HCT116 (cell line): Measurements from ENCODE around the gene SMIM20. TPM values are rescaled to one million over a fixed set of nuclear protein-coding genes. Genes with fewer than 3 reads are reported as not detected.

Experiments used
- ATAC-seq: fragments of 200-7000 bp; cut with Tn5 transposase; 2 replicates; pipeline ENCODE4 v1.9.1; 2020; ENCODE audit warnings: mild to moderate bottlenecking, moderate library complexity
- BruUV-seq: library from RNA; stranded (reverse); fragments of 400-500 nt; replicated peaks from 2 replicates; lab custom pipeline; 2021; lab: Mats Ljungman, UMichigan
- CTCF ChIA-PET: fragments of 300-600 bp; sonication (Branson Sonifier 250); formaldehyde crosslinking; loops from one replicate; lab custom pipeline; 2021; ENCODE audit warnings: antibody characterized with exemption; lab: Charles Lee
- POLR2A ChIA-PET: fragments of 300-600, 350-600 bp; sonication (Branson Sonifier 250); formaldehyde crosslinking; loops from one replicate; lab custom pipeline; 2021; ENCODE audit warnings: antibody characterized with exemption; lab: Charles Lee
- RAD21 ChIA-PET, 2 experiments: fragments of 300-600 bp; sonication (Branson Sonifier 250); formaldehyde crosslinking; loops; one replicate each; lab custom pipeline; 2023; ENCODE audit warnings: low total read pairs in 2 of 2; ENCODE audit not compliant: uncharacterized antibody in 2 of 2, unreplicated experiment in 2 of 2, low non-redundant PET in 1 of 2; lab: Charles Lee
- DNase-seq: peaks from one replicate; pipeline ENCODE4 v3.0.0-alpha.2; 2010; ENCODE audit warnings: low read depth, low spot score
- H2AFZ ChIP-seq: fragments of 200-600 bp; shearing (Covaris generic), sonication (generic); 2 replicates; pipeline ENCODE4 v1.6.1; 2017; ENCODE audit warnings: low read depth, mixed run types, mixed read lengths, antibody characterized with exemption, low read length; ENCODE audit not compliant: poor library complexity, severe bottlenecking
- H3K27ac ChIP-seq: 2 replicates; pipeline ENCODE4 v1.5.1; 2012; ENCODE audit warnings: low read depth, low read length
- H3K27me3 ChIP-seq: fragments of 200-600 bp; sonication (generic); 2 replicates; pipeline ENCODE4 v1.6.1; 2016; ENCODE audit warnings: mixed run types, low read length, mixed read lengths; ENCODE audit not compliant: insufficient read depth
- H3K36me3 ChIP-seq, 2 experiments: fragments of 200-500 bp in 1 of 2; fragments of 200-600 bp in 1 of 2; sonication (Bioruptor generic) in 1 of 2; sonication (generic) in 1 of 2; 2 replicates each; pipeline versions ENCODE4 v1.5.1 to v1.6.1; 2014 to 2016; ENCODE audit warnings: low read length in 2 of 2, inconsistent platforms in 1 of 2, mixed read lengths in 1 of 2, mixed run types in 1 of 2; ENCODE audit not compliant: insufficient read depth in 2 of 2, control insufficient read depth in 1 of 2
- H3K4me1 ChIP-seq, 2 experiments: fragments of 200-600 bp in 1 of 2; sonication (generic) in 1 of 2; 2 replicates each; pipeline versions ENCODE4 v1.5.1 to v1.6.1; 2012 to 2017; ENCODE audit warnings: low read length in 2 of 2, inconsistent platforms in 1 of 2, mild to moderate bottlenecking in 1 of 2, mixed read lengths in 1 of 2, mixed run types in 1 of 2, moderate library complexity in 1 of 2; ENCODE audit not compliant: insufficient read depth in 2 of 2, control insufficient read depth in 1 of 2
- H3K4me2 ChIP-seq: fragments of 200-600 bp; sonication (generic); 2 replicates; pipeline ENCODE4 v1.6.1; 2017; ENCODE audit warnings: mixed run types, low read length, mixed read lengths
- H3K4me3 ChIP-seq, 2 experiments: fragments of 200-600 bp in 1 of 2; sonication (generic) in 1 of 2; replicated peaks in 1 of 2; 2 replicates each; pipeline ENCODE4 v1.5.1; 2011 to 2016; ENCODE audit warnings: low read length in 2 of 2, control low read depth in 1 of 2, low read depth in 1 of 2, mild to moderate bottlenecking in 1 of 2, mixed read lengths in 1 of 2, mixed run types in 1 of 2
- H3K79me2 ChIP-seq: fragments of 200-600 bp; sonication (generic); 2 replicates; pipeline ENCODE4 v1.6.1; 2017; ENCODE audit warnings: mild to moderate bottlenecking, mixed run types, low read length, moderate library complexity, mixed read lengths; ENCODE audit not compliant: insufficient read depth
- H3K9ac ChIP-seq: fragments of 200-600 bp; sonication (generic); 2 replicates; pipeline ENCODE4 v1.6.1; 2016; ENCODE audit warnings: low read length, mixed read lengths
- H3K9me2 ChIP-seq: fragments of 200-600 bp; sonication (generic), shearing (Covaris generic); 2 replicates; pipeline ENCODE4 v1.6.1; 2017; ENCODE audit warnings: mixed run types, mild to moderate bottlenecking, moderate library complexity; ENCODE audit not compliant: insufficient read depth
- H3K9me3 ChIP-seq, 2 experiments: fragments of 200-500 bp in 1 of 2; fragments of 200-600 bp in 1 of 2; sonication (Bioruptor generic) in 1 of 2; sonication (generic) in 1 of 2; 2 replicates each; pipeline ENCODE4 v1.6.1; 2014 to 2017; ENCODE audit warnings: low read length in 2 of 2, mixed read lengths in 2 of 2, inconsistent platforms in 1 of 2, low read depth in 1 of 2, mild to moderate bottlenecking in 1 of 2, mixed run types in 1 of 2, moderate library complexity in 1 of 2; ENCODE audit not compliant: control insufficient read depth in 1 of 2, insufficient read depth in 1 of 2
- H4K20me1 ChIP-seq: fragments of 200-600 bp; sonication (generic), shearing (Covaris generic); 2 replicates; pipeline ENCODE4 v1.6.1; 2017; ENCODE audit warnings: mixed run types, mild to moderate bottlenecking, moderate library complexity; ENCODE audit not compliant: insufficient read depth
- CBX3 ChIP-seq: IDR thresholded peaks from 2 replicates; pipeline ENCODE4 v1.6.1; 2012; ENCODE audit warnings: low read depth
- CEBPB ChIP-seq: IDR thresholded peaks from 2 replicates; pipeline ENCODE4 v1.6.1; 2012; ENCODE audit warnings: low read depth
- CTCF ChIP-seq, 3 experiments: fragments of 200-600 bp in 1 of 3; sonication (generic) in 1 of 3; IDR thresholded peaks in 2 of 3; conservative IDR thresholded peaks in 1 of 3; 2 replicates each; pipeline ENCODE4 v1.5.1; 2012 to 2017; ENCODE audit warnings: low read depth in 2 of 3, low read length in 2 of 3, antibody characterized with exemption in 1 of 3, borderline replicate concordance in 1 of 3, control low read depth in 1 of 3, mild to moderate bottlenecking in 1 of 3, mixed read lengths in 1 of 3, mixed run types in 1 of 3, moderate library complexity in 1 of 3; ENCODE audit not compliant: insufficient read depth in 1 of 3
- ELF1 ChIP-seq: IDR thresholded peaks from 2 replicates; pipeline ENCODE4 v1.6.1; 2012; ENCODE audit warnings: low read depth, borderline replicate concordance
- EZH2 ChIP-seq: fragments of 200-600 bp; sonication (generic); IDR thresholded peaks from 2 replicates; pipeline ENCODE4 v1.6.1; 2017; ENCODE audit warnings: antibody characterized with exemption, mixed run types
- EZH2phosphoT487 ChIP-seq: fragments of 200-600 bp; IDR thresholded peaks from 2 replicates; pipeline ENCODE4 v1.6.1; 2018; ENCODE audit warnings: antibody characterized with exemption, borderline replicate concordance
- JUND ChIP-seq: IDR thresholded peaks from 2 replicates; pipeline ENCODE4 v1.6.1; 2012
- POLR2AphosphoS5 ChIP-seq: IDR thresholded peaks from 2 replicates; pipeline ENCODE4 v1.6.1; 2011; ENCODE audit warnings: mild to moderate bottlenecking, low read depth, low read length, moderate library complexity
- RAD21 ChIP-seq: IDR thresholded peaks from 2 replicates; pipeline ENCODE4 v1.6.1; 2012; ENCODE audit warnings: low read depth, mild to moderate bottlenecking
- SRF ChIP-seq: IDR thresholded peaks from 2 replicates; pipeline ENCODE4 v1.6.1; 2012; ENCODE audit warnings: low read depth
- YY1 ChIP-seq: IDR thresholded peaks from 2 replicates; pipeline ENCODE4 v1.6.1; 2011; ENCODE audit warnings: low read length, low read depth, moderate library complexity, mild to moderate bottlenecking; ENCODE audit not compliant: insufficient replicate concordance; ENCODE audit errors: extremely low read depth
- ZNF274 ChIP-seq: fragments of 200-500 bp; sonication (Bioruptor generic); IDR thresholded peaks from 2 replicates; pipeline ENCODE4 v1.6.1; 2014; ENCODE audit warnings: mild to moderate bottlenecking, low read depth, low read length, inconsistent platforms
- intact Hi-C: fragments of 100-400 bp; cut with micrococcal nuclease; formaldehyde crosslinking; loops from 2 replicates; pipeline ENCODE4 v1.10.0; 2022
- total RNA-seq: library from RNA; stranded (reverse); gene quantifications from one replicate; pipeline ENCODE4 v1.2.1, GENCODE V29; 2021; ENCODE audit not compliant: unreplicated experiment
- TF ChIP-seq, protein P1 (sequence below): IDR thresholded peaks from 2 replicates; pipeline ENCODE4 v1.6.1; 2012

SMIM20 gene
- total RNA-seq, 1 experiment from 2014 or later, result 36.9 TPM

DNA sequence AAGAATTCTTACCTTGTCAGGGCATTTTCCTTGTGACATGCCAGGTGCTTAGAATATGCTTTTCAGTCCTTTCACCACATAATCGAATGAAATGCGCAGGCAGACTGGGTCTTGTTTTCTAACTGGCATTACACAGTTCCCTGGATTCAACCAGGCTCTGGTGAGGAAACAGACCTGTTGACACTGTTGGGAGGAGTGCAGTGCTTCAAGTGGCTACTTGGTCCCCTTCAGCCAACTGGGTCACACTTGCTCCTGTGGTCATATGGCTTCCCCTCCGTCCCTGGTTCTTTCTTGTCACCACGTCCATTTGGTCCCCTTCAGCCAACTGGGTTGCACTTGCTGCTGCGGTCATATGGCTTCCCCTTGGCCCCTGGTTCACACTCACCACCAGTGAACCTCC, 9.7 kb downstream of the SMIM20 start:
- RAD21 ChIA-PET, result no interaction called here
- no peak overlapping the region for H3K4me3 ChIP-seq
- no peak overlapping the region for H3K4me2 ChIP-seq
- no peak overlapping the region for H3K9ac ChIP-seq
- intact Hi-C loops, result loop anchor here (10.0 kb wide), 1 partner anchor 411 kb away; no protein-coding TSS in a partner anchor
- H3K27ac ChIP-seq, result no peak overlapping the region
- H2AFZ ChIP-seq, result no peak overlapping the region
- TF ChIP-seq POLR2AphosphoS5, result no peak
- TF ChIP-seq, protein P1, sequence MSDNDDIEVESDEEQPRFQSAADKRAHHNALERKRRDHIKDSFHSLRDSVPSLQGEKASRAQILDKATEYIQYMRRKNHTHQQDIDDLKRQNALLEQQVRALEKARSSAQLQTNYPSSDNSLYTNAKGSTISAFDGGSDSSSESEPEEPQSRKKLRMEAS, result no peak
- TF ChIP-seq ZNF274, result no peak
- TF ChIP-seq CBX3, result no peak
- no peak for TF ChIP-seq RAD21
- TF ChIP-seq EZH2, result no peak
- no peak for TF ChIP-seq JUND
- no peak for TF ChIP-seq EZH2phosphoT487
- TF ChIP-seq YY1, result no peak
- no peak for TF ChIP-seq CTCF (IDR thresholded peaks at IDR 0.05 in 2 of 3, conservative IDR thresholded peaks at IDR 0.05 in 1 of 3; ENCODE audit: borderline replicate concordance in 1 of 3, insufficient read depth in 1 of 3, low read depth in 2 of 3, low read length in 2 of 3)
- TF ChIP-seq SRF, result no peak
- no peak for TF ChIP-seq CEBPB
- no peak for TF ChIP-seq ELF1
- CTCF ChIA-PET, result no interaction called here
- no peak for DNase-seq
- no peaks in the 10 kb centered on the region for H3K9me2 ChIP-seq
- no TSS peak for BruUV-seq
- no peaks in the 10 kb centered on the region for H3K36me3 ChIP-seq
- POLR2A ChIA-PET, result no interaction called here
- ATAC-seq, result no peak
- no peaks in the 10 kb centered on the region for H3K27me3 ChIP-seq
- H3K4me1 ChIP-seq, result no peaks in the 10 kb centered on the region
- H4K20me1 ChIP-seq, result 0 out of 2 replicates have a peak, but pooled peaks cover 7% of the 10 kb centered on the region
- no peaks in the 10 kb centered on the region for H3K9me3 ChIP-seq
- H3K79me2 ChIP-seq, result peaks cover 31% of the 10 kb centered on the region
